Mesothelial cell of epicardium (in vitro differentiated cells): ENCODE data around the gene RAD1. TPM values are rescaled to one million over a fixed set of nuclear protein-coding genes. Genes with fewer than 3 reads are reported as not detected.

Source experiments
- DNase-seq, 2 experiments: peaks; one replicate each; pipeline ENCODE4 v3.0.0; 2021; ENCODE audit warnings: low spot score in 2 of 2; ENCODE audit not compliant: unreplicated experiment in 2 of 2
- H3K27ac Mint-ChIP-seq: 2 replicates; pipeline ENCODE4 v1.8.0; 2021; ENCODE audit warnings: mixed read lengths
- H3K27me3 Mint-ChIP-seq: 2 replicates; pipeline ENCODE4 v1.8.0; 2021; ENCODE audit warnings: low read depth, mixed read lengths
- H3K36me3 Mint-ChIP-seq: 2 replicates; pipeline ENCODE4 v1.8.0; 2021; ENCODE audit warnings: mixed read lengths
- H3K4me1 Mint-ChIP-seq: 2 replicates; pipeline ENCODE4 v1.8.0; 2021; ENCODE audit warnings: mixed read lengths
- H3K4me3 Mint-ChIP-seq: 2 replicates; pipeline ENCODE4 v1.8.0; 2021; ENCODE audit warnings: mild to moderate bottlenecking, moderate library complexity, mixed read lengths
- H3K9me3 Mint-ChIP-seq: 2 replicates; pipeline ENCODE4 v1.8.0; 2021; ENCODE audit warnings: mixed read lengths
- CTCF ChIP-seq: fragments of 200-600 bp; sonication (generic); IDR thresholded peaks from one replicate; pipeline ENCODE4 v1.5.0; 2021; ENCODE audit warnings: antibody characterized with exemption; ENCODE audit not compliant: unreplicated experiment
- total RNA-seq: library from RNA; stranded (reverse); gene quantifications from 3 replicates; pipeline ENCODE4 v1.2.1, GENCODE V29; 2021

The RAD1 gene
- total RNA-seq, 1 donor from 2014 or later, result 23.9 TPM

GRCh38 chr5:34944044-34944443, 28.7 kb upstream of the RAD1 start:
- no peak for DNase-seq
- no peak overlapping the region for H3K27ac Mint-ChIP-seq
- peaks cover 41% of the 10 kb centered on the region for H3K36me3 Mint-ChIP-seq
- TF ChIP-seq CTCF, result no peak
- H3K27me3 Mint-ChIP-seq, result no peaks in the 10 kb centered on the region
- H3K9me3 Mint-ChIP-seq, result no peaks in the 10 kb centered on the region
- H3K4me1 Mint-ChIP-seq, result no peaks in the 10 kb centered on the region
- no peak overlapping the region for H3K4me3 Mint-ChIP-seq

- Mint-ChIP-seq H3K9me3 (no peaks in the 10 kb centered on the region), H3K27ac (no peak overlapping the region), H3K4me1 (no peaks in the 10 kb centered on the region), H3K36me3 (peaks cover 37% of the 10 kb centered on the region), H3K4me3 (no peak overlapping the region), H3K27me3 (no peaks in the 10 kb centered on the region)
- no peak for TF ChIP-seq CTCF
- DNase-seq, result no peak
These were observed 26.6 kb upstream of the RAD1 start for GRCh38 chr5:34941936-34942335.

- Mint-ChIP-seq H3K9me3 (no peaks in the 10 kb centered on the region), H3K27ac (no peak overlapping the region), H3K36me3 (peaks cover 19% of the 10 kb centered on the region), H3K4me3 (no peak overlapping the region), H3K4me1 (peaks cover 25% of the 10 kb centered on the region), H3K27me3 (no peaks in the 10 kb centered on the region)
- no peak for TF ChIP-seq CTCF
- DNase-seq, result no peak
These were observed 17.6 kb upstream of the RAD1 start for GRCh38 chr5:34932947-34933346.

GRCh38 chr5:34930870-34931269, 15.6 kb upstream of the RAD1 start:
- Mint-ChIP-seq H3K27me3 (no peaks in the 10 kb centered on the region), H3K4me1 (peaks cover 25% of the 10 kb centered on the region), H3K27ac (peak overlapping the region; percentile 99), H3K9me3 (no peaks in the 10 kb centered on the region), H3K4me3 (peak overlapping the region; percentile 99), H3K36me3 (peaks cover 14% of the 10 kb centered on the region)
- TF ChIP-seq CTCF, result no peak
- DNase-seq, result no peak

GRCh38 chr5:34930462-34930844, 15.1 kb upstream of the RAD1 start:
- no peak for DNase-seq
- H3K9me3 Mint-ChIP-seq, result no peaks in the 10 kb centered on the region

More at GRCh38 chr5:34930462-34930844, 15.1 kb upstream of the RAD1 start:
- Mint-ChIP-seq H3K4me3 (peak overlapping the region; percentile 99), H3K4me1 (peaks cover 25% of the 10 kb centered on the region), H3K36me3 (peaks cover 18% of the 10 kb centered on the region), H3K27ac (peak overlapping the region; percentile 99), H3K27me3 (no peaks in the 10 kb centered on the region)
- TF ChIP-seq CTCF, result no peak
